Prostate gland (tissue), 2 donors: ENCODE results near the gene RIMOC1.

ENCODE experiments used
- CTCF ChIP-seq, 4 experiments: fragments of 200-600 bp in 2 of 4; fragments of 450-650 bp in 2 of 4; sonication (generic) in 2 of 4; IDR thresholded peaks; 1 replicate in 3 of 4; 2 replicates in 1 of 4; pipeline ENCODE4 v1.5.1; 2016 to 2019; ENCODE audit warnings: antibody characterized with exemption in 4 of 4, mild to moderate bottlenecking in 2 of 4, moderate library complexity in 2 of 4
- POLR2AphosphoS5 ChIP-seq: sonication (generic); formaldehyde crosslinking; IDR thresholded peaks from one replicate; pipeline ENCODE4 v1.6.1; 2017; ENCODE audit warnings: antibody characterized with exemption

- TF ChIP-seq CTCF (IDR thresholded peaks at IDR 0.05) (peak in 3 of 4 experiments; percentile 42 to 57 (median 54)), POLR2AphosphoS5 (peak; percentile 63)
These were observed 20.9 kb downstream of the RIMOC1 start, which contains the start of gene FBXO4 for GRCh38 chr5:41924872-41925554.
